Breast epithelium (tissue), 3 donors: Measurements from ENCODE around the gene ARMC9.

Experiments used
- CTCF ChIP-seq, 3 donors: fragments of 450-650 bp; IDR thresholded peaks; one replicate each; pipeline ENCODE4 v1.5.1; 2016 to 2017; ENCODE audit warnings: antibody characterized with exemption in 3 of 3, mild to moderate bottlenecking in 3 of 3, moderate library complexity in 3 of 3
- POLR2A ChIP-seq: fragments of 450-650 bp; IDR thresholded peaks from one replicate; pipeline ENCODE4 v1.6.1; 2016; ENCODE audit warnings: antibody characterized with exemption, mild to moderate bottlenecking, moderate library complexity
- POLR2AphosphoS5 ChIP-seq, 3 donors: sonication (generic); formaldehyde crosslinking; IDR thresholded peaks; one replicate each; pipeline ENCODE4 v1.6.1; 2017; ENCODE audit warnings: antibody characterized with exemption in 3 of 3

GRCh38 chr2:231245249-231246094, 47.0 kb downstream of the ARMC9 start:
- TF ChIP-seq POLR2AphosphoS5 (IDR thresholded peaks at IDR 0.05): no peak
- no peak for TF ChIP-seq CTCF (IDR thresholded peaks at IDR 0.05)
- TF ChIP-seq POLR2A: no peak
